ENCODE results near the gene USP17L28. TPM values are rescaled to one million over a fixed set of nuclear protein-coding genes. Genes with fewer than 3 reads are reported as not detected.

Gene USP17L28
- polyA plus RNA-seq, 3 donors from 2014 or later, result not detected

Other genes starting within 250 kb of the USP17L28 start
- not detected for gene FAM90A26, start 178.5 kb upstream of the USP17L28 start, polyA plus RNA-seq
- not detected for gene USP17L10, start 138.2 kb upstream of the USP17L28 start, polyA plus RNA-seq
- not detected for gene USP17L11, start 133.5 kb upstream of the USP17L28 start, polyA plus RNA-seq
- gene USP17L12, start 128.7 kb upstream of the USP17L28 start, polyA plus RNA-seq, result not detected
- not detected for gene USP17L13, start 124.0 kb upstream of the USP17L28 start, polyA plus RNA-seq
- gene USP17L15, start 114.5 kb upstream of the USP17L28 start, polyA plus RNA-seq, result not detected
- not detected for gene USP17L17, start 105.0 kb upstream of the USP17L28 start, polyA plus RNA-seq
- not detected for gene USP17L18, start 100.3 kb upstream of the USP17L28 start, polyA plus RNA-seq
- not detected for gene USP17L19, start 95.5 kb upstream of the USP17L28 start, polyA plus RNA-seq
- gene USP17L20, start 90.8 kb upstream of the USP17L28 start, polyA plus RNA-seq, result not detected
- gene USP17L21, start 86.0 kb upstream of the USP17L28 start, polyA plus RNA-seq, result not detected
- not detected for gene USP17L22, start 81.3 kb upstream of the USP17L28 start, polyA plus RNA-seq
- not detected for gene USP17L24, start 23.7 kb upstream of the USP17L28 start, polyA plus RNA-seq
- not detected for gene USP17L25, start 19.0 kb upstream of the USP17L28 start, polyA plus RNA-seq
- gene USP17L26, start 14.2 kb upstream of the USP17L28 start, polyA plus RNA-seq, result not detected
- gene USP17L5, start 9.5 kb upstream of the USP17L28 start, polyA plus RNA-seq, result not detected
- not detected for gene USP17L27, start 4.7 kb upstream of the USP17L28 start, polyA plus RNA-seq
- not detected for gene USP17L29, start 4.7 kb downstream of the USP17L28 start, polyA plus RNA-seq
- not detected for gene USP17L30, start 14.2 kb downstream of the USP17L28 start, polyA plus RNA-seq
- not detected for gene DEFB131A, start 95.5 kb downstream of the USP17L28 start, polyA plus RNA-seq